OCI-LY1 (cell line): ENCODE data around the gene ATP9B.

Experiments used
- H2AFZ ChIP-seq: fragments of 200-600 bp; sonication (generic), shearing (Covaris generic); 2 replicates; pipeline ENCODE4 v1.6.0; 2014; ENCODE audit warnings: antibody characterized with exemption, mild to moderate bottlenecking, low read length
- H3F3A ChIP-seq: fragments of 200-600 bp; sonication (generic), shearing (Covaris generic); 2 replicates; pipeline ENCODE4 v1.6.0; 2014; ENCODE audit warnings: mild to moderate bottlenecking, antibody characterized with exemption, low read length, moderate library complexity; ENCODE audit not compliant: insufficient read depth
- H3K27ac ChIP-seq: fragments of 200-600 bp; sonication (generic); 2 replicates; pipeline ENCODE4 v1.5.1; 2014; ENCODE audit warnings: low read length, mixed run types, mild to moderate bottlenecking, low read depth; ENCODE audit not compliant: poor library complexity, severe bottlenecking
- H3K27me3 ChIP-seq: fragments of 200-600 bp; sonication (generic); 2 replicates; pipeline ENCODE4 v1.6.0; 2014; ENCODE audit warnings: antibody characterized with exemption, mild to moderate bottlenecking, low read length, moderate library complexity; ENCODE audit not compliant: insufficient read depth
- H3K36me3 ChIP-seq: fragments of 200-600 bp; sonication (generic); 2 replicates; pipeline ENCODE4 v1.6.1; 2014; ENCODE audit warnings: mild to moderate bottlenecking, antibody characterized with exemption, low read length, moderate library complexity, mixed read lengths; ENCODE audit not compliant: insufficient read depth
- H3K4me1 ChIP-seq: fragments of 200-600 bp; sonication (generic); 2 replicates; pipeline ENCODE4 v1.5.1; 2014; ENCODE audit warnings: mild to moderate bottlenecking, low read length, moderate library complexity; ENCODE audit not compliant: insufficient read depth, severe bottlenecking
- H3K4me2 ChIP-seq: fragments of 200-600 bp; sonication (generic), shearing (Covaris generic); 2 replicates; pipeline ENCODE4 v1.6.1; 2014; ENCODE audit warnings: low read length
- H3K4me3 ChIP-seq: fragments of 200-600 bp; sonication (generic); 2 replicates; pipeline ENCODE4 v1.5.1; 2014; ENCODE audit warnings: low read length, low read depth, mild to moderate bottlenecking, mixed read lengths; ENCODE audit not compliant: poor library complexity, severe bottlenecking
- H3K79me2 ChIP-seq: fragments of 200-600 bp; shearing (Covaris generic); 2 replicates; pipeline ENCODE4 v1.6.1; 2016; ENCODE audit warnings: mixed run types, low read length, mixed read lengths; ENCODE audit not compliant: insufficient read depth
- H3K9ac ChIP-seq: fragments of 200-600 bp; sonication (generic), shearing (Covaris generic); 2 replicates; pipeline ENCODE4 v1.6.1; 2014; ENCODE audit warnings: mild to moderate bottlenecking, low read length, mixed read lengths
- H3K9me2 ChIP-seq: fragments of 200-600 bp; sonication (generic), shearing (Covaris generic); 2 replicates; pipeline ENCODE4 v1.6.1; 2014; ENCODE audit warnings: low read depth, mild to moderate bottlenecking, low read length, mixed read lengths
- H3K9me3 ChIP-seq: fragments of 200-600 bp; shearing (Covaris generic); 2 replicates; pipeline ENCODE4 v1.6.1; 2014; ENCODE audit warnings: low read length, mixed read lengths
- H4K20me1 ChIP-seq: fragments of 200-600 bp; sonication (generic), shearing (Covaris generic); 2 replicates; pipeline ENCODE4 v1.6.0; 2016; ENCODE audit warnings: mild to moderate bottlenecking, low read length; ENCODE audit not compliant: insufficient read depth
- EZH2 ChIP-seq: fragments of 200-600 bp; sonication (generic), shearing (Covaris generic); IDR thresholded peaks from 2 replicates; pipeline ENCODE4 v1.8.0; 2017; ENCODE audit warnings: borderline replicate concordance, mixed run types, mild to moderate bottlenecking, antibody characterized with exemption, low read length, moderate library complexity, mixed read lengths
- TF ChIP-seq, protein P1 (sequence below): fragments of 200-600 bp; sonication (generic), shearing (Covaris generic); IDR thresholded peaks from 2 replicates; pipeline ENCODE4 v1.5.1; 2017; ENCODE audit warnings: mild to moderate bottlenecking, antibody characterized with exemption, low read length, moderate library complexity, mixed read lengths

Gene ATP9B

DNA sequence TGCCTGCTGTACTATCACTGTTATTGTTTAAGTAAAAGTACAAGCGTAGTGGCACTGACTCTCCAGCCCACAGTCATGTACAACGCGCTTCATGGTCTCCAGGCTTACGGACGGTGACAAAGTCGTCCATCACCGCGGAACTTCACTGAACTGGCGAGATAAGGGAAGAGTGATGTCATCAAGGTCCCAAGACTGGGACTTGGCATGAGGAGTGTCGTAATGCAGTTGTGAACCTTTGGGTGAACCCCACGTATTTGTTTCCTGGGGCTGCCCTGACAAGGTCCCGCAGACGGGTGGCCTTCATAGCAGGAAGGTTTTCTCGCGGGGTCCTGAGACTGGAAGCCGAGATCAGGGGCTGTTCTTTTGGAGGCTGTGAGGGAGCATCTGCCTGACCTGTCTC is 343.8 kb downstream of the ATP9B start:
- Histone ChIP-seq H3F3A (no peaks in the 10 kb centered on the region), H3K9me3 (no peaks in the 10 kb centered on the region), H4K20me1 (no peaks in the 10 kb centered on the region), H3K4me3 (no peak overlapping the region), H3K79me2 (peaks cover 81% of the 10 kb centered on the region), H3K36me3 (peaks cover 89% of the 10 kb centered on the region), H3K9me2 (no peaks in the 10 kb centered on the region), H3K27ac (no peak overlapping the region), H3K4me1 (no peaks in the 10 kb centered on the region), H2AFZ (no peak overlapping the region), H3K4me2 (no peak overlapping the region), H3K9ac (no peak overlapping the region), H3K27me3 (no peaks in the 10 kb centered on the region)
- TF ChIP-seq, protein P1, sequence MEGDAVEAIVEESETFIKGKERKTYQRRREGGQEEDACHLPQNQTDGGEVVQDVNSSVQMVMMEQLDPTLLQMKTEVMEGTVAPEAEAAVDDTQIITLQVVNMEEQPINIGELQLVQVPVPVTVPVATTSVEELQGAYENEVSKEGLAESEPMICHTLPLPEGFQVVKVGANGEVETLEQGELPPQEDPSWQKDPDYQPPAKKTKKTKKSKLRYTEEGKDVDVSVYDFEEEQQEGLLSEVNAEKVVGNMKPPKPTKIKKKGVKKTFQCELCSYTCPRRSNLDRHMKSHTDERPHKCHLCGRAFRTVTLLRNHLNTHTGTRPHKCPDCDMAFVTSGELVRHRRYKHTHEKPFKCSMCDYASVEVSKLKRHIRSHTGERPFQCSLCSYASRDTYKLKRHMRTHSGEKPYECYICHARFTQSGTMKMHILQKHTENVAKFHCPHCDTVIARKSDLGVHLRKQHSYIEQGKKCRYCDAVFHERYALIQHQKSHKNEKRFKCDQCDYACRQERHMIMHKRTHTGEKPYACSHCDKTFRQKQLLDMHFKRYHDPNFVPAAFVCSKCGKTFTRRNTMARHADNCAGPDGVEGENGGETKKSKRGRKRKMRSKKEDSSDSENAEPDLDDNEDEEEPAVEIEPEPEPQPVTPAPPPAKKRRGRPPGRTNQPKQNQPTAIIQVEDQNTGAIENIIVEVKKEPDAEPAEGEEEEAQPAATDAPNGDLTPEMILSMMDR: no peak
- TF ChIP-seq EZH2: no peak

- Histone ChIP-seq H3K27me3 (no peaks in the 10 kb centered on the region), H3K9ac (no peak overlapping the region), H2AFZ (no peak overlapping the region), H3K79me2 (peaks cover 77% of the 10 kb centered on the region), H3K4me3 (no peak overlapping the region), H3K4me2 (no peak overlapping the region), H3F3A (no peaks in the 10 kb centered on the region), H3K27ac (no peak overlapping the region), H3K36me3 (peaks cover 89% of the 10 kb centered on the region), H3K4me1 (no peaks in the 10 kb centered on the region), H3K9me3 (no peaks in the 10 kb centered on the region), H4K20me1 (no peaks in the 10 kb centered on the region), H3K9me2 (no peaks in the 10 kb centered on the region)
- TF ChIP-seq EZH2: no peak
- TF ChIP-seq, protein P1: no peak
Measured at GRCh38 chr18:79413426-79413825, 344.2 kb downstream of the ATP9B start.

- no peaks in the 10 kb centered on the region for H3F3A ChIP-seq
- no peaks in the 10 kb centered on the region for H3K27me3 ChIP-seq
- H3K9me2 ChIP-seq: no peaks in the 10 kb centered on the region
- H3K79me2 ChIP-seq: peaks cover 77% of the 10 kb centered on the region
- peaks cover 89% of the 10 kb centered on the region for H3K36me3 ChIP-seq
- H3K27ac ChIP-seq: no peak overlapping the region
- no peaks in the 10 kb centered on the region for H3K9me3 ChIP-seq
- no peak overlapping the region for H2AFZ ChIP-seq
- H3K4me2 ChIP-seq: no peak overlapping the region
- H4K20me1 ChIP-seq: no peaks in the 10 kb centered on the region
- H3K4me1 ChIP-seq: no peaks in the 10 kb centered on the region
- TF ChIP-seq, protein P1: no peak
- no peak for TF ChIP-seq EZH2
- no peak overlapping the region for H3K9ac ChIP-seq
- H3K4me3 ChIP-seq: no peak overlapping the region
Measured at GRCh38 chr18:79413901-79414300, 344.7 kb downstream of the ATP9B start.
